LNCAP (cell line): Measurements from ENCODE around the gene NACAD.

Experiments
- TF ChIP-seq, protein P1 (sequence below): fragments of 450-650 bp; IDR thresholded peaks from 2 replicates; pipeline ENCODE4 v1.5.1; 2017; ENCODE audit warnings: mild to moderate bottlenecking

Gene NACAD

GRCh38 chr7:45068236-45069023 is 20.3 kb downstream of the NACAD start:
- TF ChIP-seq, protein P1, sequence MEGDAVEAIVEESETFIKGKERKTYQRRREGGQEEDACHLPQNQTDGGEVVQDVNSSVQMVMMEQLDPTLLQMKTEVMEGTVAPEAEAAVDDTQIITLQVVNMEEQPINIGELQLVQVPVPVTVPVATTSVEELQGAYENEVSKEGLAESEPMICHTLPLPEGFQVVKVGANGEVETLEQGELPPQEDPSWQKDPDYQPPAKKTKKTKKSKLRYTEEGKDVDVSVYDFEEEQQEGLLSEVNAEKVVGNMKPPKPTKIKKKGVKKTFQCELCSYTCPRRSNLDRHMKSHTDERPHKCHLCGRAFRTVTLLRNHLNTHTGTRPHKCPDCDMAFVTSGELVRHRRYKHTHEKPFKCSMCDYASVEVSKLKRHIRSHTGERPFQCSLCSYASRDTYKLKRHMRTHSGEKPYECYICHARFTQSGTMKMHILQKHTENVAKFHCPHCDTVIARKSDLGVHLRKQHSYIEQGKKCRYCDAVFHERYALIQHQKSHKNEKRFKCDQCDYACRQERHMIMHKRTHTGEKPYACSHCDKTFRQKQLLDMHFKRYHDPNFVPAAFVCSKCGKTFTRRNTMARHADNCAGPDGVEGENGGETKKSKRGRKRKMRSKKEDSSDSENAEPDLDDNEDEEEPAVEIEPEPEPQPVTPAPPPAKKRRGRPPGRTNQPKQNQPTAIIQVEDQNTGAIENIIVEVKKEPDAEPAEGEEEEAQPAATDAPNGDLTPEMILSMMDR: no peak

GRCh38 chr7:45067582-45067981 is 21.2 kb downstream of the NACAD start:
- TF ChIP-seq, protein P1: no peak

DNA sequence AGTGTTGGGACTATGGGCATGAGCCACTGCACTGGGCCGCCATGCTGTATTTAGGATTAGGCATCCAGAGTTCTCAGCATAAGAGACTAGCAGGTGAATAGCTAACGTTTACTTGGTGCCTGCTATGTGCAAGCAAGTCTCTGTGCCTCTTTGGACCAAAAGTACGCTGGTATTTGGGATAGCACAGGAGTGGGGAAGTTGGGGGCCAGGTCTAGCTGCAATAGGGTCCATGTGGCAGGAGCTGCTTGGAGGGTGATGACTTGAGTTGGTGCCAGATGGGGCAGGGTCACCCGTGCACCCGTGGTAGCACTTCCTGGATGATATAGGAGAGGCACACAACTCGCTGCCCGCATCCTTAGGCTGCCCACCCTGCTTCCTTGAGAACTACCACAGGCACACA is 22.4 kb downstream of the NACAD start:
- TF ChIP-seq, protein P1: no peak

DNA sequence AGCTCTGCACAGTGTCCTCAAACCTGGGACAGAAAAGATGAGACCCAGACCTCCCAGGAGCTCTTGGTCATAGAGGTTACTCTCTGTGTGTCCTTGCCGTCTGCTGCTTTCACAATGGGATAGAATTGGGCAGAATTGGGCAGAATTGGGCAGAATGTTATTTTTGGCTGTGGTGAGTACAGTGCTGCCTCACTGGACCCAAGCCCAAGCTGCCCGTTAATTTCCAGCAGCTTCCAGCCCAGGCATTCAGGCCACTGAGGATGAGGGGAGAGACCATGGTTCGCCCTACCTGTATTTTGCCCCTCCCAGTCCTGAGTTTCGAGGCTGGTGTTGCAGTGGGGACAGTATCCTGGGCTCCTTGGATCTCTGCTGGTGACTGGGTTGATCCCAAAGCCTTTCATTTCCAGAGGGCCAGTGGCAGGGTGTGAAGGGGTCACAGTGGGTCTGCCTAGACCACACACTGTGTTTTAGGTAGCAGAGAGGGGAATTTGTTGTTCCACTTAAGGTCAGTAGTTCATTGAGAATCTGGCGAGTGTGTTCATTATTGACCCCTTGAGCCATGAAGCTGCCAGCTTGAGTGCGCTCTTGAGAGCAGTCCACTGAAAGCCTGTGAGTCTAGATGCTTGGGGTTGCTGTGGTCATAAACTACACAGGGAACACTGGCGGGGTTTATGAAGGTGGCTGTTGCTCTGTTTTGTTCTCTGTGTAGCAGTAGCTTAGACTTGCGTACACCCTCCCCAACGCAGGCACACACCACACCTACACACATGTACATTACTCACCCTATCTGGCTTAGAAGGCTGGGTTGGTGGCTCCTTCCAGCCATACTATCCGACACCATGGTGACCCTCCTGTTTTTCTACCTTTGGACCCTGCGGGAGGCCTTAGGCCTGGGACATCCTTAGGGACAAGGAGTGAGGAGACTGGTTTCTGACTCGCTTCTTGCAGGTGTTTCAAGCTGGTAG is 23.5 kb downstream of the NACAD start:
- TF ChIP-seq, protein P1: no peak

DNA sequence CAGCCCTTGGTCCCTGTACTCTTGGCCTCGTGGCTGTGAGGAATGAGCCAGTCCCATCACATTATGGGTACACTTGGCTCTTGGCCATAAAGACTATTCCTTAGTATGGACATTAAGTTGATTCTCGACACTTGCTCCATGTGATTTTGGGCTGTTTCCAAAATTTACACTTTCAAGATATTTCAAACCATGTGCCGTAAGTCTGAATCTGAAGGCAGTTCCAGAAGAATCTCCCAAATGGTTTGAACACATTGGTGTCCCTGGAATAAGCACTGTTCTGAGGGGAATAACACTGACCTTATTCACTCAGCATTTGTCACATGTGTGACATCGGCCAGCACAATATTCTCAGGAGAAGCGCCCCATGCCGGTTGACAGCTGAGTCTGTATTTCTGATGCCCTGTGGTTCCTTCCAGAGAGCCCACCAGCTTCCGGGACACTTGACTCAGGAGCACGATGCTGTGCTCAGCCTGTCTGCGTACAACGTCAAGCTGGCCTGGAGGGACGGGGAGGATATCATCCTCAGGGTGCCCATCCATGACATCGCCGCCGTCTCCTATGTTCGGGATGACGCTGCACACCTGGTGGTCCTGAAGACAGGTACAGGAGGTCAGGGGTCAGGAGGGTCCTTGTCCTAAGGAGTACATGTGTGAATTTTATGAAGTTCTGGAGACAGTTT is 24.6 kb downstream of the NACAD start:
- TF ChIP-seq, protein P1: no peak

DNA sequence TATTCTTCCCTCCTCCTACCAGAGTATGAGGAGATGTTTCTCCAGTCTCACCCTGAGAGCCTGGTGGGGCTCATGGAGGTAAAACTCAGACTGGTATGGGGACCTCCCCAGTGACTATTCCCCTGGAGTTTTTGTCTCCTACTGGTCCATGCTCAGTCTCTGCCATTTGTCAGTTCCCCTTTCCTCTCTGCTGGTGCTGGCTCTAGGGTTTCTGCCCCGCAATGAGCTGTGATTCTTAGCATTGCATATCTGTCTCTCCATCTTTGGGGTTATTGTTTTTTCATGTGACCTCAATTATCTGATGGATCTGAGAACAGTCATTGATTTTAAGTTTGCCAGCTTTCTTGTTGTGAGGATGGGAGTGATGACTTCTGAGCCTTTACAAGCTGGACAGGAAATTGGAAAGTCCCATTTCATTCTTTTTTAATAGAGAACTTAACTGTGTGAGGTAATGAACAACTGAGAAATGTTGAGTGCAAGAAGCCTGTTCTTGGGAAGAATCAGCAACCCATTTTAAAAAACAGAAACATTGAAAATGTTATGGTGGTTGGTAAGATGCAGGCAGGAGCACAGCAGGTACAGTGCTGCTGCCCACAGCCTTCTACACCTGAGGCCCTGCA is 26.9 kb downstream of the NACAD start:
- TF ChIP-seq, protein P1: no peak

DNA sequence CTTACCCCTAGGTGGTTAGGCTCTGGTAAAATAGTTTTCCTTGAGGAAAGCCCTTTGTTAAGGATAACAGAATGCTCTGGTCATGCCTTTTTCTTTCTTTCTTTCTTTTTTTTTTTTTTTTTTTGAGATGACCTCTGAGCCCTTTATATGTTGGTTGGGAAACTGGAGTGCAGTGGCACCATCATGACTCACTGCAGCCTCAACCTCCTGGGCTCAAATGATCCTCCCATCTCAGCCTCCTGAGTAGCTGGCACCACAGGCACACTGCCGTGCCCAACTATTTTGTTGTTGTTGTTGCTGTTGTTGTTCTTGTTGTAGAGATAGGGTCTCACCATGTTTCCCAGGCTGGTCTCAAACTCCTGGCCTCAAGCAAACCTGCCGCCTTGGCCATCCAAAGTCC is 27.4 kb downstream of the NACAD start:
- TF ChIP-seq, protein P1: no peak
